Measurements from ENCODE around the gene FOXP1. TPM values are rescaled to one million over a fixed set of nuclear protein-coding genes. Genes with fewer than 3 reads are reported as not detected.

Gene FOXP1
- total and polyA plus RNA-seq, 12 donors = 4.8 to 56.0 (median 43.8) TPM

DNA sequence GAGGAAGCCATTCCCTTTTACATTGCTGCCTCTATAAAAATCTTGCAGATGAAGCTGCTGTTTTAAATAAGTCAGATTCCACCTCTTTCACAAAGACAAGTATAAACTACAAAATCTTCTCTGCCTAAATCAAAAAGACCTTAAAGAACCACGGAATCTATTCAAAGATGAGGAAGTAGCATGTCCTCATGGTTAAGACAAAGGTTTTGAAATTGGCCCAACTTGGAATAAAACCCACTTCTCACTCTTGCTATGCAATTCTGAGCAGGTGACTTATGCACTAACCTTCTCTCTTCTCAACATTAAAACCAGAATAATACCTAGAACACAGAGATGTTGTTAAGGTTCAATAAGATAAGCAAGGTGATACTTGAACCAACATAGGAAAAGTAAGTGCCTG, 97.6 kb downstream of the FOXP1 start:
- intact Hi-C loops (cut with DNase I) = no loop called here
- Histone ChIP-seq H3K27me3 (no peaks in the 10 kb centered on the region), H3K9me3 (peaks cover 0 to 1% (median 0%) of the 10 kb centered on the region in 11 donors), H3K36me3 (peaks cover 0 to 1% (median 0%) of the 10 kb centered on the region in 9 donors), H3K27ac (no peak overlapping the region), H3K4me3 (no peak overlapping the region), H3K4me1 (peaks cover 0 to 8% (median 0%) of the 10 kb centered on the region in 9 donors)
- ATAC-seq (no peak), DNase-seq (no peak)
- 68 to 74% methylated on average over 1 of the region's 1 CpG for WGBS, 2 donors
- TF ChIP-seq, protein P1, sequence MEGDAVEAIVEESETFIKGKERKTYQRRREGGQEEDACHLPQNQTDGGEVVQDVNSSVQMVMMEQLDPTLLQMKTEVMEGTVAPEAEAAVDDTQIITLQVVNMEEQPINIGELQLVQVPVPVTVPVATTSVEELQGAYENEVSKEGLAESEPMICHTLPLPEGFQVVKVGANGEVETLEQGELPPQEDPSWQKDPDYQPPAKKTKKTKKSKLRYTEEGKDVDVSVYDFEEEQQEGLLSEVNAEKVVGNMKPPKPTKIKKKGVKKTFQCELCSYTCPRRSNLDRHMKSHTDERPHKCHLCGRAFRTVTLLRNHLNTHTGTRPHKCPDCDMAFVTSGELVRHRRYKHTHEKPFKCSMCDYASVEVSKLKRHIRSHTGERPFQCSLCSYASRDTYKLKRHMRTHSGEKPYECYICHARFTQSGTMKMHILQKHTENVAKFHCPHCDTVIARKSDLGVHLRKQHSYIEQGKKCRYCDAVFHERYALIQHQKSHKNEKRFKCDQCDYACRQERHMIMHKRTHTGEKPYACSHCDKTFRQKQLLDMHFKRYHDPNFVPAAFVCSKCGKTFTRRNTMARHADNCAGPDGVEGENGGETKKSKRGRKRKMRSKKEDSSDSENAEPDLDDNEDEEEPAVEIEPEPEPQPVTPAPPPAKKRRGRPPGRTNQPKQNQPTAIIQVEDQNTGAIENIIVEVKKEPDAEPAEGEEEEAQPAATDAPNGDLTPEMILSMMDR (IDR thresholded peaks at IDR 0.05) = no peak

DNA sequence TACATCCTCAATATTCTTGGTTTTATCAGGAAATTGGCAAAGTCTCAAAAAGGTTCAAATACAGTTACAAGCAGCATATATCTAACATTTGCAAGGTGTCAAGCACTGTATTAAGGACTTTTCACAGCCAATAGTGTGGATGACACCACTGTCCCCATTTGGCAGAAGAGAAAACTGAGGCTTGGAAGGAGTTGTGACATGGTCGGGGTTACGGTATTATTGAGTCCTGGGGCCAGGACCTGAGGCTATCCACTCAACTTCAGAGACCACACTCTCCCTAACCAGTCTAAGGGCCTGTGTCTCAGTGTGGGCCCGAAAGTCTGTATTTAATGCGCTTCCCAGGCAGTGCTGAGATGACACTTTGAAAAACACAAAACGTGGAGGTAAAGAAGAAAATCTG, 99.1 kb downstream of the FOXP1 start:
- Histone ChIP-seq H3K36me3 (no peaks in the 10 kb centered on the region), H3K4me1 (peaks cover 0 to 8% (median 0%) of the 10 kb centered on the region in 9 donors), H3K9me3 (no peaks in the 10 kb centered on the region), H3K27me3 (no peaks in the 10 kb centered on the region), H3K4me3 (no peak overlapping the region), H3K27ac (no peak overlapping the region)
- intact Hi-C loops (cut with DNase I) = no loop called here
- no peak for ATAC-seq
- no peak for DNase-seq
- TF ChIP-seq, protein P1 (IDR thresholded peaks at IDR 0.05) = no peak
- 88 to 98% methylated on average over 5 of the region's 5 CpGs for WGBS, 2 donors

DNA sequence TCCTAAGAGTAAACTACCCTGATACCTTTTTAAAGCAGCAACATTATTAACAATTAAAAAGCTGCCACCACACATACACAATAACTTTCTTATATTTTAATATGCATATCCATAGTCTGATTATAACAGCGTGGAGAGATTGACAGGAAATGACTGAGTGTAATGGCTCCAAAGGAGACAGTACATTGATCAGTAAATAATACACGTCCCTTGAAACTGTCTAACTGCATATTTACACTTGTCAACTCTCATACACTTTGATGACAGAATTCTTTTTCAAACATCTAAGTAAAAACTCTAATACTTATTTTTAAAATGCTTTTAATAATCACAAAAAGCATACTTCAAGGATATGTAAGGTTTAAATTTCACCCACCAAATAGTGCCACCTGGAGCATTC, 99.5 kb downstream of the FOXP1 start:
- intact Hi-C loops (cut with DNase I) = no loop called here
- Histone ChIP-seq H3K4me3 (no peak overlapping the region), H3K4me1 (peaks cover 0 to 8% (median 0%) of the 10 kb centered on the region in 9 donors), H3K27me3 (no peaks in the 10 kb centered on the region), H3K27ac (no peak overlapping the region), H3K36me3 (no peaks in the 10 kb centered on the region), H3K9me3 (no peaks in the 10 kb centered on the region)
- ATAC-seq (no peak), DNase-seq (no peak)
- TF ChIP-seq, protein P1 (IDR thresholded peaks at IDR 0.05) = no peak
- WGBS, 2 donors = 92 to 95% methylated on average over 2 of the region's 2 CpGs

DNA sequence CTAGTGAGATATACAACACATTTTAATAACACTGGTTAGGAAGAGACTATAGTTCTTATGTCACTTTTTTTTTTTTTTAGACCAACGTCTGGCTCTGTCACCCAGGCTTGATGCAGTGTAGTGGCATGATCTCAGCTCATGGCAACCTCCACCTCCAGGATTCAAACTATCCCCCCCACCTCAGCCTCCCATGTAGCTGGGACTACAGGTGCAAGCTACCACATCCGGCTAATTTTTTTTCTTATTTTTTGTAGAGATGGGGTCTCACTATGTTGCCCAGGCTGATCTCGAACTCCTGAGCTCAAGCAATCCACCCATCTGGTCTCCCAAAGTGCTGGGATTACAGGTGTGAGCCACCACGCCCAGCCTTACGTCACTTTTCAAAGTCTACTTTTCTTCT, 100.8 kb downstream of the FOXP1 start:
- Histone ChIP-seq H3K4me3 (no peak overlapping the region), H3K27ac (no peak overlapping the region), H3K36me3 (no peaks in the 10 kb centered on the region), H3K27me3 (no peaks in the 10 kb centered on the region), H3K9me3 (no peaks in the 10 kb centered on the region), H3K4me1 (peaks cover 0 to 2% (median 0%) of the 10 kb centered on the region in 9 donors)
- 92 to 95% methylated on average over 5 of the region's 5 CpGs for WGBS, 2 donors
- ATAC-seq (no peak), DNase-seq (no peak)
- TF ChIP-seq, protein P1 (IDR thresholded peaks at IDR 0.05) = no peak
- intact Hi-C loops (cut with DNase I) = no loop called here

Measured in heart right ventricle (tissue), 16 donors.